SK-N-SH (cell line): ENCODE results near the gene LENEP. TPM values are rescaled to one million over a fixed set of nuclear protein-coding genes. Genes with fewer than 3 reads are reported as not detected.
A peak's percentile ranks its signal among the peaks of the same experiment; 100 is the strongest.

Source experiments
- CTCF ChIA-PET: fragments of 300-600, 350-600 bp; formaldehyde crosslinking; extraction: SDS; loops from one replicate; lab custom pipeline; 2021; lab: Yijun Ruan, JAX
- POLR2A ChIA-PET: fragments of 350-600 bp; sonication (Branson Sonifier 250); formaldehyde crosslinking; extraction: SDS; loops from one replicate; lab custom pipeline; 2020; ENCODE audit warnings: antibody characterized with exemption, inconsistent platforms; lab: Yijun Ruan, JAX
- DNase-seq: peaks from one replicate; pipeline ENCODE4 v3.0.0; 2012
- H2AFZ ChIP-seq: fragments of 200-600 bp; sonication (generic); 2 replicates; pipeline ENCODE4 v1.8.1; 2016; ENCODE audit warnings: antibody characterized with exemption, mild to moderate bottlenecking, low read depth
- H3F3A ChIP-seq: fragments of 200-600 bp; sonication (generic); replicated peaks from 2 replicates; pipeline ENCODE3; 2016; ENCODE audit warnings: antibody characterized with exemption, mild to moderate bottlenecking; ENCODE audit not compliant: insufficient read depth
- H3K27ac ChIP-seq, 2 experiments: fragments of 200-500 bp in 1 of 2; fragments of 200-600 bp in 1 of 2; sonication (Bioruptor generic) in 1 of 2; sonication (generic), shearing (Covaris generic) in 1 of 2; 2 replicates each; pipeline versions ENCODE4 v1.5.1 to v1.6.1; 2014 to 2016; ENCODE audit warnings: low read depth in 2 of 2, inconsistent platforms in 1 of 2, low read length in 1 of 2, mild to moderate bottlenecking in 1 of 2, mixed read lengths in 1 of 2
- H3K27me3 ChIP-seq: fragments of 200-600 bp; sonication (generic), shearing (Covaris generic); 2 replicates; pipeline ENCODE4 v1.6.1; 2016; ENCODE audit warnings: mixed run types; ENCODE audit not compliant: insufficient read depth
- H3K36me3 ChIP-seq, 2 experiments: fragments of 200-500 bp in 1 of 2; fragments of 200-600 bp in 1 of 2; sonication (Bioruptor generic) in 1 of 2; sonication (generic) in 1 of 2; replicated peaks in 1 of 2; 2 replicates each; pipeline versions ENCODE3 to v1.5.1; 2014 to 2016; ENCODE audit warnings: low read length in 1 of 2, mild to moderate bottlenecking in 1 of 2; ENCODE audit not compliant: insufficient read depth in 2 of 2, control insufficient read depth in 1 of 2
- H3K4me1 ChIP-seq, 2 experiments: fragments of 200-500 bp in 1 of 2; fragments of 200-600 bp in 1 of 2; sonication (Bioruptor generic) in 1 of 2; sonication (generic), shearing (Covaris generic) in 1 of 2; 2 replicates each; pipeline versions ENCODE4 v1.5.1 to v1.6.1; 2014 to 2016; ENCODE audit warnings: low read depth in 1 of 2, low read length in 1 of 2, mixed run types in 1 of 2; ENCODE audit not compliant: insufficient read depth in 2 of 2, control insufficient read depth in 1 of 2
- H3K4me2 ChIP-seq: fragments of 200-600 bp; sonication (generic), shearing (Covaris generic); 2 replicates; pipeline ENCODE4 v1.6.1; 2017; ENCODE audit warnings: mixed run types
- H3K4me3 ChIP-seq, 2 experiments: fragments of 200-500 bp in 1 of 2; fragments of 200-600 bp in 1 of 2; sonication (Bioruptor generic) in 1 of 2; sonication (generic), shearing (Covaris generic) in 1 of 2; 2 replicates each; pipeline versions ENCODE4 v1.5.1 to v1.8.1; 2014 to 2016; ENCODE audit warnings: low read depth in 2 of 2, inconsistent platforms in 1 of 2, low read length in 1 of 2, mild to moderate bottlenecking in 1 of 2, mixed read lengths in 1 of 2, moderate library complexity in 1 of 2
- H3K79me2 ChIP-seq: fragments of 200-600 bp; sonication (generic); 2 replicates; pipeline ENCODE4 v1.8.1; 2017; ENCODE audit warnings: mild to moderate bottlenecking; ENCODE audit not compliant: insufficient read depth
- H3K9ac ChIP-seq: fragments of 200-600 bp; sonication (generic); 2 replicates; pipeline ENCODE4 v1.6.1; 2017; ENCODE audit warnings: mixed run types
- H3K9me2 ChIP-seq: fragments of 200-600 bp; sonication (generic); 2 replicates; pipeline ENCODE4 v1.6.1; 2017; ENCODE audit warnings: mixed run types
- H3K9me3 ChIP-seq: fragments of 200-600 bp; sonication (generic); 2 replicates; pipeline ENCODE4 v1.6.1; 2017; ENCODE audit warnings: mixed run types, mild to moderate bottlenecking, moderate library complexity
- H4K20me1 ChIP-seq: fragments of 200-600 bp; sonication (generic); 2 replicates; pipeline ENCODE4 v1.6.1; 2017; ENCODE audit warnings: mild to moderate bottlenecking, mixed run types; ENCODE audit not compliant: insufficient read depth
- CHD2 ChIP-seq: fragments of 150-350 bp; IDR thresholded peaks from 2 replicates; pipeline ENCODE4 v1.6.1; 2018; ENCODE audit warnings: low read length; ENCODE audit not compliant: partially characterized antibody
- ELF1 ChIP-seq: IDR thresholded peaks from 2 replicates; pipeline ENCODE4 v1.4.0; 2012
- EP300 ChIP-seq, 2 experiments: IDR thresholded peaks; 2 replicates each; pipeline versions ENCODE4 v1.4.0 to v1.6.1; 2012; ENCODE audit warnings: borderline replicate concordance in 1 of 2, low read depth in 1 of 2, low read length in 1 of 2
- GABPA ChIP-seq: IDR thresholded peaks from 2 replicates; pipeline ENCODE4 v1.4.0; 2012; ENCODE audit warnings: low read depth, mild to moderate bottlenecking
- JUND ChIP-seq: IDR thresholded peaks from 2 replicates; pipeline ENCODE4 v1.4.0; 2012
- MXI1 ChIP-seq: IDR thresholded peaks from 2 replicates; pipeline ENCODE4 v1.6.1; 2012; ENCODE audit warnings: mild to moderate bottlenecking, low read depth, low read length, improper control_type of control experiment
- NFIC ChIP-seq: IDR thresholded peaks from 2 replicates; pipeline ENCODE4 v1.4.0; 2012; ENCODE audit warnings: borderline replicate concordance
- NRF1 ChIP-seq: IDR thresholded peaks from 2 replicates; pipeline ENCODE4 v1.6.1; 2012; ENCODE audit warnings: low read depth, mild to moderate bottlenecking, low read length
- POLR2AphosphoS5 ChIP-seq: IDR thresholded peaks from 2 replicates; pipeline ENCODE4 v1.6.1; 2012; ENCODE audit warnings: low read depth, low read length
- SIN3A ChIP-seq: IDR thresholded peaks from 2 replicates; pipeline ENCODE4 v1.6.1; 2012; ENCODE audit warnings: low read depth, mild to moderate bottlenecking, low read length, moderate library complexity, borderline replicate concordance
- SMC3 ChIP-seq: IDR thresholded peaks from 2 replicates; pipeline ENCODE4 v1.6.1; 2012; ENCODE audit warnings: low read depth, low read length, improper control_type of control experiment
- TEAD4 ChIP-seq: IDR thresholded peaks from 2 replicates; pipeline ENCODE4 v1.4.0; 2012; ENCODE audit warnings: mild to moderate bottlenecking, borderline replicate concordance; ENCODE audit not compliant: insufficient read depth
- YY1 ChIP-seq: IDR thresholded peaks from 2 replicates; pipeline ENCODE4 v1.4.0; 2012; ENCODE audit warnings: low read depth, mild to moderate bottlenecking
- whole genome bisulfite sequencing: methylation state at CpG from one replicate; pipeline ENCODE4 v1.1.6; 2017; ENCODE audit warnings: low lambda C conversion rate; 5-methylcytosine and 5-hydroxymethylcytosine counted together
- polyA plus RNA-seq, 3 experiments: library from polyadenylated mRNA; depleted of rRNA; stranded (reverse); fragments of >200 nt; gene quantifications; 2 replicates each; pipeline ENCODE4 v1.2.3, GENCODE V29; 2012
- TF ChIP-seq, protein P1 (sequence below): IDR thresholded peaks from 2 replicates; pipeline ENCODE4; 2012
- TF ChIP-seq, protein P2 (sequence below): fragments of 150-350 bp; IDR thresholded peaks from 2 replicates; pipeline ENCODE4 v1.6.1; 2017; ENCODE audit warnings: antibody characterized with exemption, low read length, low read depth, borderline replicate concordance

The LENEP gene
- polyA plus RNA-seq, 1 of the 3 experiments (the other 2 are of a cell fraction), result not detected

DNA sequence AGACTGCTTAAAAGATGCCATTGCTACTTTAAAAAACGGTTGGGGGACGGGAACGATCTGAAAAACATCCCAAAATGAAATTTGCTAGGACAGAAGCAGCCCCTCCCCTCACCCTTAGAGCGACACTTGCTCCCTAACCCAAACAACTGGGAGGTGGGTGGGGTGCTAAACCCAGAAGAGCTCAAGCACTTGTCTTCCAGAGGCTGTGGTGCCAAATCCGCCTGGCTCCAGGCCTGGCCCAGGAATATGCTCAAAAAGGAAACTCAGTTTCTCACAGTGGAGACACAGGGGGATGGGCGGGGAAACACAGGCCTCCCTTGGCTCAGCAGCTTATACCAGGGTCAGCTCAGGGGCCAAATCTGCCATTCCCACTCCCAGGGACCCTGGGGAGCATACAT is 36.8 kb upstream of the LENEP start:
- H4K20me1 ChIP-seq, result no peaks in the 10 kb centered on the region
- peaks cover 0 to 22% of the 10 kb centered on the region in 2 experiments for H3K36me3 ChIP-seq
- H3K9ac ChIP-seq, result peak overlapping the region; percentile 75
- no peaks in the 10 kb centered on the region for H3K27me3 ChIP-seq
- H2AFZ ChIP-seq, result peak overlapping the region; percentile 74
- peak overlapping the region; percentile 74 to 79 for H3K4me3 ChIP-seq
- peaks cover 15% of the 10 kb centered on the region for H3F3A ChIP-seq
- no peak for DNase-seq
- ChIA-PET POLR2A (interaction anchor here (1.0 to 3.0 kb wide), 4 partner anchors 12 to 61 kb away, joined by 3 to 16 read pairs (median 6); partner anchors contain the start of gene SHC1), CTCF (interaction anchor here (1.0 to 37.5 kb wide), 9 partner anchors 17 to 401 kb away, joined by 3 to 640 read pairs (median 5); partner anchors contain the start of genes LENEP and ZBTB7B)
- peak; percentile 3 for TF ChIP-seq CHD2
- no peak for TF ChIP-seq MXI1
- TF ChIP-seq, protein P1, sequence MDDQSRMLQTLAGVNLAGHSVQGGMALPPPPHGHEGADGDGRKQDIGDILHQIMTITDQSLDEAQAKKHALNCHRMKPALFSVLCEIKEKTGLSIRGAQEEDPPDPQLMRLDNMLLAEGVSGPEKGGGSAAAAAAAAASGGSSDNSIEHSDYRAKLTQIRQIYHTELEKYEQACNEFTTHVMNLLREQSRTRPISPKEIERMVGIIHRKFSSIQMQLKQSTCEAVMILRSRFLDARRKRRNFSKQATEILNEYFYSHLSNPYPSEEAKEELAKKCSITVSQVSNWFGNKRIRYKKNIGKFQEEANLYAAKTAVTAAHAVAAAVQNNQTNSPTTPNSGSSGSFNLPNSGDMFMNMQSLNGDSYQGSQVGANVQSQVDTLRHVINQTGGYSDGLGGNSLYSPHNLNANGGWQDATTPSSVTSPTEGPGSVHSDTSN, result peak; percentile 1; the same call in 1 of the 2 replicates
- 0 out of 2 replicates have a peak, but pooled peaks have one; percentile 1 for TF ChIP-seq ELF1
- TF ChIP-seq JUND, result no peak; the same call in 1 of the 2 replicates
- H3K4me1 ChIP-seq, result peaks cover 0 to 52% of the 10 kb centered on the region in 2 experiments; a peak in 3 of 4 replicates
- H3K4me2 ChIP-seq, result peak overlapping the region; percentile 87
- no peaks in the 10 kb centered on the region for H3K9me2 ChIP-seq
- no peaks in the 10 kb centered on the region for H3K9me3 ChIP-seq
- 26% methylated on average over 6 of the region's 6 CpGs for WGBS
- peaks cover 22% of the 10 kb centered on the region for H3K79me2 ChIP-seq
- peak overlapping the region; percentile 81 to 91 for H3K27ac ChIP-seq

DNA sequence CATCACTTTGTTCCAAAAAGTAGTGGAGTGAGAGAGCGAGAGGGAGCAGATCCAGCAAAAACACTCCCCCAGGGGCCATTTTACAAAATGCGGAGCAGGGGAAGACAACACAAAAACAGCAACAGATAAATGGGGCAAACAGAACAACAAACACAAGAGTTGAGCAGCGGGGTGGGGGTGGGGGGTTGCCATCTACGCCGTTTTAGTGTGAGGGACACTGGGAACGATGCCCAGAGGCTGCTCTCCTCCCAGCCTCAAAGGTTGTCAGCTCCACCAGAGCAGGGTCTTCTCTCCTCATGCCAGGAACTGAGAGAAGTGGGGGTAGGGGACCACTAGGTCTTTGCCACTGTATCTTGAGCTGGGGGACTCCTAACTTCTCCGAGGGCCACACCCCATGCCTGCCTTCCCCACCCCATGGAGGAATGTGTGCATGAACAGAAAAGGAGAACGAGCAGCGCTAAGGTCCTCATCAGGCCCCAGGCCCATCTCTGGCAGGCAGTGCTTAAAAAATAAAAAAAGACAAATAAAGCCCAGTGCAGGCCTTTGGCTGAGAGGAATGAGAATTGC is 36.2 kb upstream of the LENEP start:
- no peak overlapping the region for H3K9ac ChIP-seq
- H3K4me3 ChIP-seq, result no peak overlapping the region
- TF ChIP-seq SMC3 (no peak), TEAD4 (no peak), MXI1 (no peak), GABPA (no peak), JUND (no peak), SIN3A (no peak), EP300 (IDR thresholded peaks at IDR 0.05; ENCODE audit: borderline replicate concordance in 1 of 2, low read depth in 1 of 2, low read length in 1 of 2) (no peak), ELF1 (no peak), NFIC (no peak), YY1 (no peak), POLR2AphosphoS5 (no peak), NRF1 (no peak)
- TF ChIP-seq, protein P1, result no peak
- TF ChIP-seq, protein P2, sequence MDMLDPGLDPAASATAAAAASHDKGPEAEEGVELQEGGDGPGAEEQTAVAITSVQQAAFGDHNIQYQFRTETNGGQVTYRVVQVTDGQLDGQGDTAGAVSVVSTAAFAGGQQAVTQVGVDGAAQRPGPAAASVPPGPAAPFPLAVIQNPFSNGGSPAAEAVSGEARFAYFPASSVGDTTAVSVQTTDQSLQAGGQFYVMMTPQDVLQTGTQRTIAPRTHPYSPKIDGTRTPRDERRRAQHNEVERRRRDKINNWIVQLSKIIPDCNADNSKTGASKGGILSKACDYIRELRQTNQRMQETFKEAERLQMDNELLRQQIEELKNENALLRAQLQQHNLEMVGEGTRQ, result no peak
- H3K9me3 ChIP-seq, result no peaks in the 10 kb centered on the region
- peaks cover 15% of the 10 kb centered on the region for H3F3A ChIP-seq
- peaks cover 0 to 21% of the 10 kb centered on the region in 2 experiments for H3K36me3 ChIP-seq
- ChIA-PET CTCF (interaction anchor here (0.8 to 37.5 kb wide), 6 partner anchors 18 to 402 kb away, joined by 3 to 640 read pairs (median 7); partner anchors contain the start of genes LENEP and ZBTB7B), POLR2A (interaction anchor here (0.7 to 3.0 kb wide), 2 partner anchors 13 to 46 kb away, joined by 3 to 16 read pairs; partner anchors contain the start of gene SHC1)
- no peaks in the 10 kb centered on the region for H3K27me3 ChIP-seq
- H3K4me2 ChIP-seq, result peak overlapping the region; percentile 87
- no peak overlapping the region for H2AFZ ChIP-seq
- no peak for DNase-seq
- H4K20me1 ChIP-seq, result no peaks in the 10 kb centered on the region
- peak overlapping the region in 1 of 2 experiments; percentile 91; a peak in 1 of 4 replicates for H3K27ac ChIP-seq
- H3K79me2 ChIP-seq, result peaks cover 22% of the 10 kb centered on the region
- H3K4me1 ChIP-seq, result peaks cover 0 to 51% of the 10 kb centered on the region in 2 experiments; a peak in 3 of 4 replicates
- no peaks in the 10 kb centered on the region for H3K9me2 ChIP-seq
- WGBS, result 77% methylated on average over 9 of the region's 9 CpGs
